HG02885 (cell line): Measurements from ENCODE around the gene RAF1.

Experiments used
- ATAC-seq: cut with Tn5 transposase; IDR thresholded peaks from one replicate; pipeline ENCODE4 v1.9.1; 2021; ENCODE audit warnings: mild to moderate bottlenecking; ENCODE audit not compliant: unreplicated experiment, poor library complexity

RAF1 gene

DNA sequence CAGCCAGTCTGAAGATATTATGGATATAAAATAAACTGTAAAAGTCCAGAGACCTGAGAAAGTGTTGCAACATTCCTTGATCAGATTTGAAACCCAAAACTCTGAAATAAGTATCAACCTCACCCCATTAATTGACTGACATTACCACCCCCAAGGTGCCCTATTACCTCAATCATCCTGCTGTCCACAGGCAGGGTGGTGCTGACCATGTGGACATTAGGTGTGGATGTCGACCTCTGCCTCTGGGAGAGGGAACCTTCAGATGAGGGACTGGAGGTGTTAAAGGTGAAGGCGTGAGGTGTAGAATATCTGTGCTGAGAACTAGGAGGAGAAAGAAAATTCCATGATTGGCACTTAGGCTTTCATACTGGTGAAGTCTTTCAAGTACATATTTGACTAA is 59.9 kb downstream of the RAF1 start:
- ATAC-seq = no peak

DNA sequence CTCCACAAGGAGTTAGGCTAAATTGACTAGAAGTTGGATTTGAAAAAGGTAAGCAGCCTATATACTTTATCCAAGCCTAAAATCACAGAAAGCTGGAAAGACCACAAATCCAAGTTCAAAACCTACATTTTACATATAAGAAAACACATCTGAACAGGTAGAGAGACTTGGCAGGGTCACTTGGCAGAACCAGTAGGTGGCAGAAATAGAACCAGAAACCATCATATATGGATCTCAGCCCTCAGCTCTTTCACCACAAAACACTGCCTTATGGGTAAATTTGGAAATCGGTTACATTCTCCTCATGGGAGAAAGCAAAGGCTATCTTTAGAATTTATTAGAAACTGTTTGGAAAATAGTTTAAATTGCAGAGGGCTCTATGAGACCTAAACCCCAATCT is 62.8 kb downstream of the RAF1 start:
- no peak for ATAC-seq

DNA sequence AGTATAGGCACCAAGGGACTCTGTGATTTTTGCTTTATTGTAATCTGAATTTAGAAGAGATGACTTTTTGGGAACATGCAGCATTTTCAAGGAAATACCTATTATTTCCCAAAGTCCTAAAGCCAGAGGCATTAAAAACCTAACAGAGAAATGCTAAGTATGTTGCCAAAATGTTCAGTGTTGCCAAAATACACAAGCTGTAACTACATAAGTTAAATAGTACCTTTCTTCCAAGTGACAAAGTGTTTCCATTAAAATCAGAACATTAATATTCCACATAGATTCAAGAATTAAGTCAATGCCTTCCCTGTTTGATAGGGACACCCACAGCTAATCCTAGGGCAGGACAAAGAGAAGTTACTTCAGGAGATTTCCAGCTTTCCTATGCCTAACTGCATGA is 65.0 kb downstream of the RAF1 start:
- no peak for ATAC-seq

DNA sequence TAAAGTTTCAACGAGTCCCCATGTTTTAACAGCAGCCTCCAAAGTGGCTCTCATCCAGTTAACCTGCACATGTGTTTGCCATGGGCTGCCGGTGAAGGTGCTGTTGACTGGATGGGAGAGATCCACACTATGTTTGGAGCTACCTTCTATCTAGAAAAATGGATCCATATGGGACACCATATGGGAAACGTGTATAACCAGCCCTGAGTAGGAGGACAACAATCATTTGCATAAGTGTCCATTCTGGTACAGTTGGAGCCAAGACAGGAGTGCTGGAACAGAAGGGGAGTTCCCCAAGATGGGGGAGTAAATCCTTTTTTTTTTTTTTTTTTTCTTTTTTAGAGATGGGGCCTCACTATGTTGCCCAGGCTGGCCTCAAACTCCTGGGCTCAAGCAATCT is 70.4 kb downstream of the RAF1 start:
- ATAC-seq = no peak

DNA sequence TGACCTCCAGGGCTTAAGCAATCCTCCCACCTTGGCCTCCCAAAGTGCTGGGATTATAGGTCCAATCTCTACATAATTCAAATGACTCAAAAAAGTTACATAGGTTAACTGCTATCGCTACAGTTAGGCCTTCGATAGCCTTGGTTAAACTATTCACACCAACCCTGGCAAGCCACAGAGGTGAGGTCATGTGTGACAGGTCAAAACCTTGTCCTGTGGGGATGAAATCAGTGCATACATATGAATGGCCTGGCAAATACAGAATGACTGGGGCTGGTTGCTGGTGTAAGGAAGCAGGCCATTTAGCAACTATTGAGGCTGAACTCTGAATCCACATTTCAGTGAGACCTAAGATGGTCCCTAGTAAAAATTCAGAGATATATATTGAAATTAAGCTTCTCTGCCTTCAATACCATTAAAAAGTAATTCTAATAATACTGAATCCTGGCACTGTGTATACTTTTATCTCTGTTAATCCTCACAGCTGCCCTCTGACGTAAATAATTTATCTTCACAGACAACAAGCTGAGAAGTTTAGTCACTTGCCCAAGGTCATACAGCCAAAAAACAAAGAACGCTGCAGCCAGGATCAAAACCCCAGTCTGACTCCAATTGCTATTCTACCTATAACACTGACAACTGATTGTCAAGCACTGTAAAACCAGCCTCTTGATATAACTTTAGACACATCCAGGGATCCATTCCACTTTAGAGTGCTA is 71.8 kb downstream of the RAF1 start:
- no peak for ATAC-seq

DNA sequence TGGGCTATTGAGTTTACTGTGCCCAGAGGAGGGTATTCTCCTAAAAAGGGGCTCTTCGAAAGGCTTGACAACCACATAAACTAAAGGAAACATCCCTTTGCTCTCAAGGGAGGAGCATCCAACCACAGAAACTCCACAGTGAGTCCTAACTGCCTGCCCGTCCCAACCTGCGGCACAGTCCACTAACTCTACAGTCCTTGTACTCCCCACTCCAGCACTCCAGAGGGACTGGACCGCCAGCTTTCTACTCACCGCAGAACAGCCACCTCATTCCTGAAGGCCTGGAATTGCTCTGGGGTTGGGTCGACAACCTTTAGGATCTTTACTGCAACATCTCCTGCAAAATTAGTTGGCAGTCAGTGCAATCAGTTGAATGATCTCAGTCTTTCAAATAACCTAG is 72.5 kb downstream of the RAF1 start:
- ATAC-seq = no peak

DNA sequence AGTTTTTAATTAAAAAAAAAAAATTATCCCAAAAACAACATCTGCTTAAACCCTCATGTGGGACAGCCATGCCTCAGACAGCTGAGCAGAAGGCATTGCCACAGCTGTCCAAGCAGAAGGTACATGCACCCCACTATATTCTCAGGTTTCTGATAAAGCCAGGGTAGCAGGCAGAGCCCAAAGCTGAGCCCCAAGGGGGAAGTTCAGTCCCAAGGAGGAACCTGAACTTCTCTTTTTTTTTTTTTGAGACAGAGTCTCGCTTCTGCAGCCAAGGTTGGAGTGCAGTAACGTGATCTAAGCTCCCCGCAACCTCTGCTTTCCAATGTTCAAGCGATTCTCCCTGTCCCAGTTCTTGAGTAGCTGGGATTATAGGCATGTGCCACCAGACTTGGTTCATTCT is 73.8 kb downstream of the RAF1 start:
- no peak for ATAC-seq

DNA sequence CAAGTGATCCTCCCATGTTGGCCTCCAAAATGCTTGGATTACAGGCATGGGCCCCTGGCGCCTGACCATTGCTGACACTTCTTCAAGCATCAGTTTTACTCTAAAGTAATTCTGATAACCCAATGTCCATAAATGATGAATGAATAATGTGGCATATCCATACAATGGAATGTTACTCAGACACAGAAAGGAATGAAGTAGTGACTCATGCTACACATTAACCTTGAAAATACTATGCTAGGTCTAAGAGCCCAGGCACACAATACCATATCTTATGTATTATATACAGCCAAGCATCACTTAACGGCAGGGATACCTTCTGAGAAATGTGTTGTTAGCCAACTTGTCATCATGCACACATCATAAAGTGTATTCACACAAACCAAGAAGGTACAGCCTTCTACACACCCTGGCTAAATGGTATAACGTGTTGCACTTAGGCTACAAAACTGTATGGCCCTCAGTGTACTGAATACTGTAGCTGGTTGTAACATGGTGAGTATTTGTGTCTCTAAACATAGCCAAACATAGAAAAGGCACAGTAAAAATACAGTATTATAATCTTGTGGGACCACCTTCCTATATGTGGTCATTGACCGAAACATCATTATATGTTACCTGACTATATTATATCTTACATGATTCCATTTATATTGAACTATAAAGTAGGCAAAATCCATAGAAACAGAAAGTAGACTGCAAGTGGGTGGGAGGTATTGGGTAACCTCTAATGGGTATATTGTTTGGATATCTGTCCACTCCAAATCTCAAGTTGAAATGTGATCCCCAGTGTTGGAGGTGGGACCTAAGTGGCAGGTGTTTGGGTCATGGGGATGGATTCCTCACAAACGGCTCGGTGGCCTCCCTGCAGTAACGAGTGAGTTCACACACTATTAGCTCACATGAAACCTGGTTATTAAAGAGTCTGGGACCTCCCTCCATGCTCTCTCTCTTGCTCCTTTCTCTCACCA is 75.6 kb downstream of the RAF1 start:
- ATAC-seq = no peak

DNA sequence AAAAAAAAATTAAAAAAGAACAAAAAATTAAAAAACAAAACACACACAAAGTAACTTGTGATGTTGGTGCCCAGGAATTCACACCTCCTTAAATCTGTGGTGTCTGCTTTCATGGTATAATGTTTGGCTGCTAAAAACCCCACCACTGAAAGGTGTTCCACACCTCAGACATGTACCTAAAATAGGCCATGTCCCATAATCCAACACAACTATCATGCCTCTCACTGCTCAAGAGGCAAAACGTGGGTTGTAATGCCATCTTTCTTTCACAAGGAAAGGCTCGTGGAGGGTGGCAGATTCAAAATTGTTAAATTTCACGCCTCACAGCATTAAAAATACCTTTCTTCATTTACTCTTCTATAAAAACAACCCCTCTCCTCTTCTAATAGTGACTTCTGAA is 77.5 kb downstream of the RAF1 start:
- ATAC-seq = no peak

DNA sequence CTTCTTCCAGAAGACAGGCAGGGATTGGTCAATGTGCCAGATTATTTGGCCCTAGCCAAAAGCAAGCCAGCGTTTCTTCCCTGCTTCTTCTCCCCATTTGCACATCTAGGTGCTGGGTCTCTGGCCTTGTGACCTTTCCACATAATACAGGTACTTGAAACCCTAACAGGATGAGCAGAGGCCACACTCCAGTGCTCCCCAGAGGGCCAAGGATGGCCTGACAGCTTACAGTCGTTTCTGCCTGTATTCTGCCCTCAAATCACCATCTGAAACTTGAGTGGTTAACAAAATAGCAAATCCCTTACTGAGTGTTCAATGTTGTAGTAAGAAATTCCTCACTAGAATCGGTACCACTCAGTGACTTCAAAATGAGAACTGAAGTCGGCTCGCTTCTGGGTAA is 77.9 kb downstream of the RAF1 start:
- ATAC-seq = peak; percentile 69

DNA sequence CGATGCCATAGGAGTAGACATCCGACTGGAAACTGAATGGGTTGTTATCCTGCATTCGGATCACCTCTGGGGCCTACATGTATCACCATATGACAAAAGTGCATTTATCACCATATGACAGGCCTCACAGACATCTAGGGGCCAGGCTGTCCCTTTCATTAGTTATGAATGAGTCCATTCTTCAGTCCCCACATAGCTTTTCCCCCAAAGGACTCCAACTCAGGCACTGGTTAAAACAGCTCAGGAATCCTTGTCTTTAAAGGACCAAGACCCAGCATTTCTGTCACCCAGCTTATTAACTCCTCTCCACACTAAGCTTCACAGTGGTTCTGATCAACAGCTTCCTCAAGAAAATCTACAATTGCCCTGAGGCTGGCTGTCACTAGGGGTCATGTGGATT is 78.7 kb downstream of the RAF1 start:
- no peak for ATAC-seq

DNA sequence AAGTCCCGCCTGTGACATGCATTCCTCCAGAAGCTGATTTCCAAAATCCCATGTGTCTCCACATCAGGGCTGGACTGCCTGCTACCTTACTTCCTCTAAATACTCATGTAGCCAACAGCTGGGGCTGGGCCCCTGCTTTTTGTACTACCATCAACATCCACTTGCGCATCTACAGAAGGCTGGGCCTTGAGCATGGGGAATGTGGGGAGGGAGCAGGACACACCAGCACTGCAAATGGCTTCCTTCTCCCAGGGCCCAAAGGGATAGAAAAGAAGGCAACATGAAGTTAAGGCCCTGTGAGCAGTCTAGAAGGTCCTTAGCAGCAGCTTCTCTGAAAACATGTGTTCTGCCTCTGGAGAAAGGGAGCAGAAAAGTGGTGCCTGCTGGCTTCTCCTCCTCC is 79.8 kb downstream of the RAF1 start:
- ATAC-seq = no peak

DNA sequence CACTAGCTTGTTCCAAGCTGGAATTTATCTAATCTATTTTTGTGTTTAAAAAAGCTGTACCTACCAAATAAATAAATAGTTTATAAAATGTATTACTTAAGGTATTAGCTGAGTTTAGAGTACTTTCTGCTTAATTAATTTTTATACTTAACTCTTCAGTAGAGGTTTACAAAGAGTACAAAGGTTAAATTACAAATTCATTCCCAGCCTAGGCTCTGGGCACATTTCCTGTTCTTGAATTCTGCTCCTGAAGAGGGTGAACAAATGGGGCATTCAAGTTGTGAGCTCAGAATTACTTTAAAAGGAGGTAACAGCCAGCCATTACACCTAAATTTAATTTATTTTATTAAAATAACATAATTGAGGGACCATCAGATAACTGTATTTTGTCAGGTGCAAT is 80.6 kb downstream of the RAF1 start:
- ATAC-seq = no peak

DNA sequence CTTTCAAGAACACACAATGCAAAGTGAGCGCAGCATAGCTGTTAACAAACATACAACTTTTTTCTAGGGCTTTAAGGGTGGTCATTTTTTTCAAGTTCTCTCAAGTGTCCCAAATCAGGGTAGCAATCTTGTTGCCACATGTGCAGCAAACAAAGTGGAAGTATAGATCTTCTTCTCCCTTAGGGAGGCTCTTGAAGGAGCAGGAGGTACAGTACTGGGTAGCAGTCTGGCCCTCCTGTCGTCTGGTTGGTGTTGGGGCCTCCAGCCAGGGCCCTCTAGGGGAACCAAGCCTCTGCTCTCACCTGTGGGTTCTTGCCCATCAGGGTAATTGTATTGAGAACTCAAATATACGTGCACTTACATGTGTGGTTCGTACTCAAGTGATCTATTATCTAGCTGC is 81.2 kb downstream of the RAF1 start:
- no peak for ATAC-seq

DNA sequence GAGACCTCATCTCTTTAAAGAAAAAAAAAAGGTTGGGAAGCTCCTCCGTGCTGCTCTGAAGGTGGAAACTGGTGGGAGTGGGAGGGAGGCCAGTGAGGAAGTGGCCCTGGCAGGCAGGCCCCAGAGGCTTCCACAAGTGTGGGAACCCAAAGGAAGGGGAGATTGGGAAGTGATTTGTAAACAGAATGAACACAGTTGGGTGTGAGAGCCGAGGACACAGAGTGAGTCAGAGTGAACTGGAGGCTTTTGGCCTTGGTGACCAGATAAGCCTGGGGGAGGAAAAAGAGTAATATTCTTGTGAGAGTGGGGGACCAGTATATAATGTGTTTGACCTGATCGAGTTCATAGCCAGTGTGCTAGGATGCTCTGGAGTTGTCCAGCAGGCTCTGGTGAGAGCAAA is 84.0 kb downstream of the RAF1 start:
- no peak for ATAC-seq

DNA sequence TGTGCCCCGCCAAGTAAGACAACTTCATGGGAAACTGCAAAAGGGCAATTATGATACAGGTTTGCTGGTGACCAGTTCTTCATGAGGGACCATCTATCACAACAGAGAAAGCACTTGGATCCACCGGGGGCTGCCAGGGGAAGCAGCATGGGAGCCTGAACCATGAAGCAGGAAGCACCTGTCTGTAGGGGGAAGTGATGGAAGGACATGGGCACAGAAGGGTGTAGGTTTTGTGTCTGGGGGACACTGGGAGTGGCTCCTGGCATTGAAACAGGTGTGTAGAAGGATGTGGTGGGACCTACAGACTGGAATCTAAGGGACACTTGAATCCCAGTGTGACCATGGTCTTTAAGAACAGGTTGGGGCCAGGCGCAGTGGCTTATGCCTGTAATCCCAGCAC is 84.5 kb downstream of the RAF1 start:
- no peak for ATAC-seq

DNA sequence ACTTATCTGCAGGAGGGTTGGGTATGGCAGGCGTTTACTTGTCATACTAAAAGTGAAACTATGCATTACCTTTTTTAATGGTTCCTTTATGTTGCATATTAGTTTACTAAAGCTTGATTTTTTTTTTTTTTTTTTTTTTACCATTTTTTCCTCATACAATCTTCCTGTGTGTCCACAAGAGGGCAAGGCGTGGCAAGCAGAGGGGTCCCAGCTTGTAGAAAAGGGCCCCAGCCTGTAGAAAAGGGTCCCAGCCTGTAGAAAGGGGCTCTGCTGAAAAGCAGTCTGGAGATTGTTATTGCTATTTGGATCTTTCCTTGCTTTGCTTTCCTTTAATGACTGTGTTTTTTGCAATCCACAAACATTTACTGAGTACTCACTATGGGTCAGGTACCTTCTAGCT is 85.2 kb downstream of the RAF1 start:
- no peak for ATAC-seq

DNA sequence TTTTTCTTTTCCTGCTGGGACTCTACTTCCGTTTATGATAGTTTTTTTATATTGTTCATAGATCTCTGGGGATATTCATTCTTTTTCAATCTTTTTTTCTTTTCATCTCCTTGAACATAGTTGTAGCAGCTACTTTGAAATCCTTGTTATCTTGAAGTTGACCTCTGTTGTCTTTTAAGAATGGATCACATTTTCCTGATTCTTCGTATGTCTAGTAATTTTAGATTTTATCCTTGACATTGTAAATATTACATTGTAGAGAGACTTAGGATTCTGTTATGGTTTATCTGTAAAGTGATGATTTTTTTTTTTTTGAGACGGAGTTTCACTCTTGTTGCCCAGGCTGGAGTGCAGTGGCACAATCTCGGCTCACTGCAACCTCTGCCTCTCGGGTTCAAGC is 86.5 kb downstream of the RAF1 start:
- no peak for ATAC-seq

DNA sequence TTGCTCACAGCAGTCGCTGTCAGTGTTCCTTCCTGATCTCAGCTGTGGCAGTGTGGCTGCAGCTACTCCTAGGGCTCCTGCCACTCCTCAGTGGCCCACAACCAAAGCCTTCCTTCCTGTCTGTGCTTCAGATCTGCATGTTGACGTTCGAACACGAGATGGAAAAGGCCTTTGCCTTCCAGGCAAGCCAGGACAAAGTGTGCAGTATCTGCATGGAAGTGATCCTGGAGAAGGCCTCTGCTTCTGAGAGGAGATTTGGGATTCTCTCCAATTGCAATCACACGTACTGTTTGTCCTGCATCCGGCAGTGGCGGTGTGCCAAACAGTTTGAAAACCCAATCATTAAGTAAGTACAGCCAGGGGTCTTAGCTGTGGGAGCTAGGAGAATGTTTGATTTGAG is 89.3 kb downstream of the RAF1 start:
- no peak for ATAC-seq

DNA sequence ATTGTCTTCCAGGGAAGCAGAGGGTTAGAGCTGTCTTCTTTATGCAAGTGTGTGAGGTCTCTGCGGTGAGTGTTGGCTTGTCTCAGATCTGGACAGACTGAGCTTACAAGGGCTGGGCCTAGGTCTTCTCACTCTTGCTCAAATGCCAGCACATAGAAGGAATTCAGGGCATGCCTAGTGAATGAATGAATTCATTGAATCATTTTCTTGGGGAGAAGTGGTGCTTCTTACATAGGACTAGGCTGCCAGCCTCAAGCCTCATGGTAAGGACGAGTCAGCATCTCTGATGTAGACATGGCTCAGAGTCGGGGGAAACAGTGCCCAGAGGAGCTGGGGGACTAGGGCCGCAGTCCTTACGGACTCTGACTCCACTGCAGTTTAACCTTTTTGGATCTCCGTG is 89.8 kb downstream of the RAF1 start:
- ATAC-seq = no peak

DNA sequence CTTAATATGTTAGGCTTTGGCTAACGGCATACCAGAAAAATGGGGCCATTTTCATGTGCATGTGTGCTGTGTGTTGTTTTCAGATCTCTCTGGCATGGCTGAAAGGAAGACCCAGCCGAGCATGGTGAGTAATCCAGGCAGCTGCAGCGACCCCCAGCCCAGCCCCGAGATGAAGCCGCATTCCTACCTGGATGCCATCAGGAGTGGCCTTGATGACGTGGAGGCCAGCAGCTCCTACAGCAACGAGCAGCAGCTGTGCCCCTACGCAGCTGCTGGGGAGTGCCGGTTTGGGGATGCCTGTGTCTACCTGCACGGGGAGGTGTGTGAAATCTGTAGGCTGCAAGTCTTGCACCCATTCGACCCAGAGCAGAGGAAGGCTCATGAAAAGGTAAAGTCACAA is 91.9 kb downstream of the RAF1 start:
- no peak for ATAC-seq

DNA sequence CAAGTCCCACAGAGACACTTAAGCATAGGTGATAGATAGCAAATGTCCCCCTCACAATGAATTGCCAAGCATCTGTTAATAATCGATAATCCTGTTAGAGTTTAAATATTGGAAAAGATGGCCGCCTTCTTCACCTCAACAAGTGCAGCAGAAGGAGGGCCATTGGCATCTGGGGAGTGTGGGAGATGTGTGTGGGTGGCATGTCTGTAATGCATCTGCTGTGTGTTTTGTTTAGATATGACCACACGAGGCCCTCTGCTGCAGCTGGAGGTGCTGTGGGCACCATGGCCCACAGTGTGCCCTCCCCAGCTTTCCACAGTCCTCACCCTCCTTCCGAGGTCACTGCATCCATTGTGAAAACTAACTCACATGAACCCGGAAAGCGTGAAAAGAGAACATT is 94.1 kb downstream of the RAF1 start:
- ATAC-seq = no peak
